HFFc6 (cell line): ENCODE data around the gene USF2. TPM values are rescaled to one million over a fixed set of nuclear protein-coding genes. Genes with fewer than 3 reads are reported as not detected.

Source experiments
- DNase-seq: peaks from one replicate; pipeline ENCODE4 v3.0.0-alpha.2; 2018
- H3K27ac Mint-ChIP-seq: 2 replicates; pipeline ENCODE4 v1.8.0; 2020; ENCODE audit warnings: mild to moderate bottlenecking, mixed read lengths
- H3K27me3 Mint-ChIP-seq: 2 replicates; pipeline ENCODE4 v1.8.0; 2021; ENCODE audit warnings: mild to moderate bottlenecking, moderate library complexity, mixed read lengths; ENCODE audit not compliant: insufficient read depth
- H3K36me3 Mint-ChIP-seq: 2 replicates; pipeline ENCODE4 v1.8.0; 2021; ENCODE audit warnings: low read depth, mixed read lengths
- H3K4me1 Mint-ChIP-seq: 2 replicates; pipeline ENCODE4 v1.8.0; 2020; ENCODE audit warnings: low read depth, mixed read lengths
- H3K4me3 Mint-ChIP-seq: 2 replicates; pipeline ENCODE4 v1.8.0; 2020; ENCODE audit warnings: mild to moderate bottlenecking, moderate library complexity, mixed read lengths
- H3K9me3 Mint-ChIP-seq: 2 replicates; pipeline ENCODE4 v1.8.0; 2020; ENCODE audit warnings: mild to moderate bottlenecking, mixed read lengths
- CTCF ChIP-seq: fragments of 200-600 bp; sonication (generic); IDR thresholded peaks from 2 replicates; pipeline ENCODE4 v1.5.0; 2021; ENCODE audit warnings: antibody characterized with exemption, mild to moderate bottlenecking
- total RNA-seq, 6 experiments: library from RNA; stranded (reverse); fragmentation: NEBNext Ultra II Directional; extraction: Animal tissue kit (Norgen Biotek cat#: 25700); gene quantifications; 2 replicates in 1 of 6; 3 replicates in 5 of 6; pipeline ENCODE4 v1.2.3, GENCODE V29; 2021

The USF2 gene
- total RNA-seq, 6 experiments from 2014 or later = 66.0 to 78.1 (median 71.4) TPM

- no peak for DNase-seq
- Mint-ChIP-seq H3K36me3 (no peaks in the 10 kb centered on the region), H3K4me3 (no peak overlapping the region), H3K9me3 (peaks cover 4% of the 10 kb centered on the region; the same call in 1 of the 2 replicates), H3K27me3 (peaks cover 20% of the 10 kb centered on the region), H3K27ac (no peak overlapping the region), H3K4me1 (0 out of 2 replicates have a peak, but pooled peaks cover 5% of the 10 kb centered on the region)
- no peak for TF ChIP-seq CTCF
These were observed 45.5 kb upstream of the USF2 start for GRCh38 chr19:35223084-35223790.

- 0 out of 2 replicates have a peak, but pooled peaks cover 5% of the 10 kb centered on the region for H3K4me1 Mint-ChIP-seq
- H3K36me3 Mint-ChIP-seq = no peaks in the 10 kb centered on the region
- no peak overlapping the region for H3K27ac Mint-ChIP-seq
- peak; percentile 53 for DNase-seq
- H3K27me3 Mint-ChIP-seq = peaks cover 20% of the 10 kb centered on the region
- H3K9me3 Mint-ChIP-seq = peaks cover 4% of the 10 kb centered on the region; the same call in 1 of the 2 replicates
- no peak overlapping the region for H3K4me3 Mint-ChIP-seq
- TF ChIP-seq CTCF = no peak
These were observed 44.8 kb upstream of the USF2 start for GRCh38 chr19:35223862-35224505.

GRCh38 chr19:35224681-35225571 is 43.8 kb upstream of the USF2 start:
- Mint-ChIP-seq H3K4me1 (0 out of 2 replicates have a peak, but pooled peaks cover 5% of the 10 kb centered on the region), H3K9me3 (peaks cover 4% of the 10 kb centered on the region; the same call in 1 of the 2 replicates), H3K36me3 (no peaks in the 10 kb centered on the region; the same call in 1 of the 2 replicates), H3K4me3 (no peak overlapping the region), H3K27me3 (peaks cover 24% of the 10 kb centered on the region), H3K27ac (no peak overlapping the region)
- no peak for TF ChIP-seq CTCF
- no peak for DNase-seq

- H3K4me1 Mint-ChIP-seq = 0 out of 2 replicates have a peak, but pooled peaks cover 5% of the 10 kb centered on the region
- no peak for TF ChIP-seq CTCF
- H3K36me3 Mint-ChIP-seq = no peaks in the 10 kb centered on the region; the same call in 1 of the 2 replicates
- H3K4me3 Mint-ChIP-seq = no peak overlapping the region
- H3K27me3 Mint-ChIP-seq = peaks cover 25% of the 10 kb centered on the region
- DNase-seq = no peak
- H3K9me3 Mint-ChIP-seq = peaks cover 4% of the 10 kb centered on the region; the same call in 1 of the 2 replicates
- no peak overlapping the region for H3K27ac Mint-ChIP-seq
These were observed 42.8 kb upstream of the USF2 start for GRCh38 chr19:35225951-35226350.

GRCh38 chr19:35226748-35227147 is 42.0 kb upstream of the USF2 start:
- no peak overlapping the region for H3K4me3 Mint-ChIP-seq
- H3K36me3 Mint-ChIP-seq = no peaks in the 10 kb centered on the region; the same call in 1 of the 2 replicates
- no peak for TF ChIP-seq CTCF
- DNase-seq = no peak
- peaks cover 28% of the 10 kb centered on the region for H3K27me3 Mint-ChIP-seq
- H3K27ac Mint-ChIP-seq = no peak overlapping the region
- 0 out of 2 replicates have a peak, but pooled peaks cover 5% of the 10 kb centered on the region for H3K4me1 Mint-ChIP-seq
- H3K9me3 Mint-ChIP-seq = peaks cover 4% of the 10 kb centered on the region; the same call in 1 of the 2 replicates
